T-helper 2 cell treated with Interferon-gamma antibody and Interleukin-4, amounts not matched to agents 100 ng/mL and 5 ng/mL, for 36 hours (primary cell): ENCODE results near the gene CCND2. TPM values are rescaled to one million over a fixed set of nuclear protein-coding genes. Genes with fewer than 3 reads are reported as not detected.
"Not testable (repeated sequence)": the region's sequence is repeated elsewhere in the genome, so short reads cannot be mapped to it uniquely, and the experiment has no call there.

Experiments used
- intact Hi-C: fragments of 100-400 bp; cut with micrococcal nuclease; formaldehyde crosslinking; loops from one replicate; pipeline ENCODE4 v1.15.1; 2023
- total RNA-seq: library from RNA; stranded (reverse); gene quantifications from 2 replicates; pipeline ENCODE4 v1.2.3, GENCODE V29; 2022

CCND2 gene
- total RNA-seq = 787 and 790 TPM in 2 replicates

DNA sequence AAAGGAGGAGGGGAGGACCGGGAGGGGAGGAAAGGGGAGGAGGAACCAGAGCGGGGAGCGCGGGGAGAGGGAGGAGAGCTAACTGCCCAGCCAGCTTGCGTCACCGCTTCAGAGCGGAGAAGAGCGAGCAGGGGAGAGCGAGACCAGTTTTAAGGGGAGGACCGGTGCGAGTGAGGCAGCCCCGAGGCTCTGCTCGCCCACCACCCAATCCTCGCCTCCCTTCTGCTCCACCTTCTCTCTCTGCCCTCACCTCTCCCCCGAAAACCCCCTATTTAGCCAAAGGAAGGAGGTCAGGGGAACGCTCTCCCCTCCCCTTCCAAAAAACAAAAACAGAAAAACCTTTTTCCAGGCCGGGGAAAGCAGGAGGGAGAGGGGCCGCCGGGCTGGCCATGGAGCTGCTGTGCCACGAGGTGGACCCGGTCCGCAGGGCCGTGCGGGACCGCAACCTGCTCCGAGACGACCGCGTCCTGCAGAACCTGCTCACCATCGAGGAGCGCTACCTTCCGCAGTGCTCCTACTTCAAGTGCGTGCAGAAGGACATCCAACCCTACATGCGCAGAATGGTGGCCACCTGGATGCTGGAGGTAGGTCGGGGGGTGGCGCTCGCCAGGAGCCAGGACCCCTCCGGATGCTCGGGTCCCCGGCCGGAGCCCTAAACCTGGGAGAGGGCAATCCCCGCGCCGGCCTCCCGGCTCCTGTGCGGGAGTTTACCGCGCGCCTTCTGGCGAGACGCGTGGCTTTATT lies at the start of gene CCND2:
TSS of gene CCND2 (plus strand) at position 111 of the 744 bp plus-strand sequence. CDS start at position 390, 279 bp downstream.
- intact Hi-C loops = loop anchor here (1.0 to 2.0 kb wide), 3 partner anchors 131 to 377 kb away; no protein-coding TSS in a partner anchor

DNA sequence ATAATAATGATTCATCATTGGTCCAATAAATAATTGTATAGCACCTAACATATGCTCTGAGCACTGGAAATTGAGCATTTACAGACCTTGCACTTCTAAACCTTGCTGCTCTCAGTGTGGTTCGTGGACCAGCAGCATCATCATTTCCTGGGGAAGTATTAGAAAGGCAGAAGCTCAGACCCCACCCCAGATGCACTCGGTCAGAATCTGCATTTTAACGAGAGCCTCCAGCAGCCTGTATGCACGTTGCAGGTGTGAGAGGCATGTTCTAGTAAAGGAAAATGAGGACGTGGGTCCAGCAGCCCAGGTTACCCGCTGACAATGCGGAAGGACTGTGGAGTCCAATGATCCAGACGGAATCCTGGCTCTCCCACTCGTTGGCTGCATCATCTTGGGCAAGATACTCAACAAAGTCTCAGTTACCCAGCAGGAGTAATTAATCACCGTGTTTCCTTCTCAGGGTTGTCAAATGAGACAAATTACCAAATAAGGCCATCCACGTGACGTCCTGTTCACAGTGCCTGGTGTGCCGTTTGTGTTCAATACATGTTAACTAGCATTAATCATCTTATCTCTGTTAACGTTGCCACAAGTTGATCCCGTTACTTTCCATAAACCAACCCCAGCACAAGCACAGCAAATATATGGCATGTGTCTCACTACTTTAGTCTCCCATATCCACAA lies 49.2 kb upstream of the CCND2 start:
- intact Hi-C loops = no loop called here

DNA sequence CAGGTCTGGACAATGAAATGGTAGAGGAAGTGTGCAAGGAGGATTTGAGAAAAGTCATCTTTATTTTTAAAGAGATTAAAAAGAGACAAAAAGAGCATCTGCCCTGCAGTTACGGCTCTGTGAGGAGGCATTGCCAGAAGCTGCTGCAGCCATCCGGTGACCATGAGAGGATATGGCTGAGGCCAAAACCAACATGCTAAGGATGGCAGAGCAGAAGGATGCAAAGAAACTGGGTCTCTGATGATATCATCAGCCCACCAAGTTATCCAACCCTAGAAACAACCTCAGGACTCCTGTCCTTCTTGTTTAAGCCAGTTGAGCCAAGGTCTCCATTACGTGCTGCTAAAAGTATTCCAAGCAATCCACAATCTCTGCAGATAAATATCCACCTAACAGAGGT lies 48.0 kb upstream of the CCND2 start:
- intact Hi-C loops = no loop called here

DNA sequence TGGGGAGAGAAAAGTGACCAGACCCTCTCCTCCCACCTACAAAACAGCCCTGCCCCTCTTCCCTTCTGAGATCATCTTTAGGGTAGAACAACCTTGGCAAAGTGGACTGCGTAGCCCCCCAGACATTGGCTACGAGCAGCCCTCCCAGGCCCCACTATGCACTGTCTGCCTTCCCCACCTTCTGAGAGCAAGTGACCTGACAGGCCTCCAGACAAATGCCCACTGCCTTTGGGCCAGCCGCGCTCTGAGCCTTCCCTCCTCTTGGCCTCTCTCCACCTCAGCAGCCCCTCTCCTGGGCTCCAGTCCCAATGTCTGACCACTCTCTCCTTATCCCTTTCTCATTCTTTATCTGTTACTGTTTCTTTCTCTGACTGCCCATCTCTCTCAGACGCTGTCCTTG lies 46.5 kb upstream of the CCND2 start:
- intact Hi-C loops = no loop called here

DNA sequence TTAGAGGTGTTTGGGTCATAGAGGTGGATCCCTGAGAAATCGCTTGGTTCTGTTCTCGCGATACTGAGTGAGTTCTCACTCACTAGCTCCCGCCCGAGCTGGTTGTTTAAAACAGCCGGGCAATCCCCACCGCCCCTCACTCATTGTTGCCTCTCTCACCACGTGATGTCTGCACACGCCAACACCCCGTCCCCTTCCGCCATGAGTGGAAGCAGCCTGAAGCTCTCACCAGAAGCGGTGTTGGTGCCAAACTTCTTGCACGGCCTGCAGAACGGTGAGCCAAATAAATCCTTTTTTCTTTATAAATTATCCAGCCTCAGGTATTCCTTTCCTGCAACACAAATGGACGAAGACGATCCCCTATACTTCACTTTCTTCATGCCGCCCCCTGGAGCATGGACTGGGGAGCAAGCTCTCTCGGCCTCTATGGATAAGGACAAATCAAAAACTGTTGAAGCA lies 45.4 kb upstream of the CCND2 start:
- intact Hi-C loops = no loop called here

DNA sequence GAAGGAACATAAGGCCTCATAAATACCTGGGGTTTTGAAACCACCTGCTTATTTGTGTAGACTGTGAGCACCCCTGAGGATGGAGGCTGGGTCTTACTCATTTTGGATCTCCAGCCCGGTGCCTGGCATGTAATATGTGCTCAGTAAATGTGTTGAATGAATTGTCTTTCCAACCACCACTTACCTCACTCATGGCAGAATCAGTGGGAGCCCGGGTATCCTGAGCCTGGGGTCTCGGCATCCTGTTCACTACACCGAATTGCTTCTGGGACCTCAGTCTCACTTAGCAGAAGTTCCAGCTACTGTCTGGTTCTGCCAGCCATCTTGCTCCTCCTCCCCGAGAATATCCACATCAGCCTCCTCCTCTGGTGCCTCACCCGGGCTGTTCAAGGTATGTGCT lies 43.0 kb upstream of the CCND2 start:
- intact Hi-C loops = no loop called here

DNA sequence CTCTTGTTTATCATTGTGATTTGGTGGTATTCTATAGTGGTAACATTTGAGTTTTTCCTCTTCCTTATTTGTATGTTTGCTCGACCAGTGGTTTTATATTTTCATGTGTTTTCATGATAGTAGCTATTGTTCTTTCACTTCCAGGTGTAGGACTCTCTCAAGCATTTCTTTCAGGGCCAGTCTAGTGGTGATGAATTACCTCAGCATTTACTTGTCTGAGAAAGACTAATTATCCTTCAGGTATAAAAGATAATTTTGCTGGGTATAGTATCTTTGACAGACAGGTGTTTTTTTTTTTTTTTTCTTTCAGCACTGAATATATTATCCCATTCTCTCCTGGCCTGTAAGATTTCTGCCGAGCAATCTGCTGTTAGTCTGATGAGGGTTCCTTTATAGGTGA lies 35.0 kb upstream of the CCND2 start:
- intact Hi-C loops = no loop called here

DNA sequence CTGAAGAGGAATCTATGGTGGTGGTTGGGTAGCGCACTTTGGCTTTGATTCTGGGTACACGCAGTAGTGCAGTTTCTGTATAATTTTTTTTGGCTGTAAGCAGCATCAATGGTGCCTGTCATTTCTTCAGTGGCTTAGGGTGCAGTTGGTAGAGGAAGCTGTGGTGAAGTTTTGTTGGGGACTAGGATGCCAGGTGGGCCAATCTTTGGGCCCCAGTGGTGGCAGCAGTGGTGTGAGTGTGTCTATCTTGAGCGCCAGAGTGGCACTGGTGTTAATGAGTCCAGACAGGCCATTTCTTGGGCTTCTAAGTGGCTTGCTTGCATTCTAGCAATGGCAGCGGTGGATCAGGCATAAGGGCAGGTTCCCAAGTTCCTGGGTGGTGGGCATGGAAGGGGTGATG lies 33.8 kb upstream of the CCND2 start:
- intact Hi-C loops = no loop called here

DNA sequence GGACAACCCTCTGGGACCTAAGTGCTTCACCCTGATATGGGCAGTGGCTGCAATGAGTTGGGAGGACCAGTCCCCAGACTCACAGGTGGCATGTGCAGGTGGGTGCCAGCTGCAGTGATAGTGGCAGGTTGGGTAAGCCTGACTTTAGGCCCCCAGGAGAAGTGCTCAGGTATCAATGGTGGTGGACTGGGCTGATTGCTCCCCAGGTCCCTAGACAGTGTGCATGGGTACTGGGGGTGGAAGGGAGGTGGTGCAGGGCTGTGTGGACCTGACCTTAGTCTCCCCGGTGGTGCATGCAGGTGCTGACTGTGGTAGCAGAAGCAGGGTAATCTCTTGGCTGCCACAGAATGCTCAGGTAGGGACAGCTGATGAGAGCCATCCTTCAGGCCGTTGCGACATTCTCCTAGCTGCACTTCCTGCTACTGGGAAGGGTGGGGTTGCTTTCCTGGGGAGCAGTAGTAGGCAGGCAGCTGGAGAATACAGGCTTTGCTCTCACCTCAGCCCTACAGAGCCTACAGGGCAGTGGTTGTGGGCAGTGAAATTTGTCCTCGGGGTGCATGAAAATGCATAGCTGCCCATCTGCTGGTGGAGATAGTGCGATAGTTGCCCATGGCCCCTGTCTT lies 33.3 kb upstream of the CCND2 start:
- intact Hi-C loops = no loop called here

DNA sequence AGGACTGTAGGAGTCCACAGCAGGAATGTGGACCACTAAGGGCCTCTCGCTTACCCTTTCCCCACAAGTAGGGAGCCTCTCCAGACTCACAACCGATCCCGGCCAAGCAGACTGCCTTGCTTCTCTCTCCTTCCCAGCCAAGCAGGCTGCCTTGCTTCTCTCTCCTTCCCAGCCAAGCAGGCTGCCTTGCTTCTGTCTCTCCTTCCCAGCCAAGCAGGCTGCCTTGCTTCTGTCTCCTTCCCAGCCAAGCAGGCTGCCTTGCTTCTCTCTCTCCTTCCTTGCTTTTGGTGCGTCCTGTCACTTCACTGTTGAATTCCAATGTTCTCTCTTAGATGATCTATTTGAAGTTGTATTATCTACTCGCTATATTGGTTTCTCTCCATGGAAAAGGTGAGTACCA lies 32.6 kb upstream of the CCND2 start:
- intact Hi-C loops = no loop called here

DNA sequence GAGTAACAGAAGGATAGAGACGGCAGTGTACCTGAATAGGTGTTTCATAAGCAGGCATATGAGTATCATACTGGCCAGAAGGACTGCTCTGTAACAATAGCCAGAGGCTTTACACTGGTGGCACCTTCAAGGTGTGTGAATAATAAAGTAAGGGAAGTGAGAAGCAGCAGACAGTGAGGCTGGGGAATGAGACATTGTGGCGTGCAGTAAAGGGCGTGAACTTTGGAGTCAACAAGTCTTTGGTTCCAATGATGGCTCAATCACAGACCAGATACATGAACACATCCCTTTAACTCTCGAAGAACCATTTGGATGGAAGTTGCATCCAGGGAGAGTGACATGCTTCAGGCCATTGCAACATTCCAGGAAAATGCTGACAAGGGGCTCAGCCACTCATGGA lies 32.0 kb upstream of the CCND2 start:
- intact Hi-C loops = no loop called here

DNA sequence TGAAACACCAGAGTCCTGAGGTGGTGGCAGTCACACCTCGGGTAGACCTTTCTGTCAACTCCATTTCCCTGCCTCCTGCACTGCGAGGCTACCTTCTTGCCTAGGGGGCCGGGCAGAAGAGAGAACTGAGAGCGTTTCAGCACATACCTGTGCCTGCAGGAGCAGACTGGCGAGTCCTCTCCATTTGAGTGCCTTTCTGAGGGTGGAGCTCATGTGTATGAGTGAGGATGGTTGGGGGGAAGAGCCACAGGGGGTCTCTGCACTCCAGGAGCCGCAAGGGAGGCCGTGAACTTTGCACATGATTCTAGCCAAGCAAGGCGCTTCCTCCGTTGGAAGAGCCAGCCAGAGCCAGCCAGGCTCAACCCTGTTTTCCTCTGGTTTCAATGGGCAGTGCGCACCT lies 31.0 kb upstream of the CCND2 start:
- intact Hi-C loops = no loop called here

DNA sequence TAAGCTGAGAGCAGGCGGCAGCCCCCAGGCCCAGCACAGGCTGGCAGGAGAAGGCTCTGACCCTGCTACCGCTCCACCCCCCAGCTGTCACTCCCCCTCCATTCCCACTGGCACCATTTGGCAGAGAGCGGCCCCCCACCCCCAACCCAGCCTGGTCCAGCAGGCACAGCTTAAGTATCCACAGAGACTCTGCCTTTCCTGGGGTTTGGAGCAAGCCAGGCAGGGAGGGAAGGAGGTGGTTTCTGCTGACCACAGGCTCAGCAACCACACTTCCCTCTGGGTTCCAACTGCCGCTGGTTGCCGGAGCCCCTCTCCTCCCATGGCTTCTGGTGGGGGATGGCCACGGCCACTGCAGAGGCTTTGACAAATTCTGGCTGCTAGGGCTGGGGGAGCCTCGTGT lies 30.5 kb upstream of the CCND2 start:
- intact Hi-C loops = no loop called here

DNA sequence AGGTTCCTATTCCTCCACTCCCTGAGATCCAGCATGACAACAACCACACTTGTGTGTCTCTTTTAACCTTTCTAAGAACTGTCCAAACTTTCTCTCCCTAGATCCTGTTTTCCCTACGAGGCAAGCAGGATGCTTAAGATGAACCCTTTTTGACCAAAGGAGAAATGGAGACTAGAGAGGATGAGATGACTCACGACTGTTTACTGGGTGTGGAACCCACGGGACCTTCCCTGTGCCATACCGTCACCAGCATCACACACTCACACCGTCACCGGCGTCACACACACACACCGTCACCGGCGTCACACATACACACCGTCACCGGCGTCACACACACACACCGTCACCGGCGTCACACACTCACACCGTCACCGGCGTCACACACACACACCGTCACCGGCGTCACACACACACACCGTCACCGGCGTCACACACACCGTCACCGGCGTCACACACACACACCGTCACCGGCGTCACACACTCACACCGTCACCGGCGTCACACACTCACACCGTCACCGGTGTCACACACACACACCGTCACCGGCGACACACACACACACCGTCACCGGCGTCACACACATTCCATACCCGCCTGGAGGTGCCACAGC lies 30.0 kb upstream of the CCND2 start:
- intact Hi-C loops = not testable (repeated sequence)

DNA sequence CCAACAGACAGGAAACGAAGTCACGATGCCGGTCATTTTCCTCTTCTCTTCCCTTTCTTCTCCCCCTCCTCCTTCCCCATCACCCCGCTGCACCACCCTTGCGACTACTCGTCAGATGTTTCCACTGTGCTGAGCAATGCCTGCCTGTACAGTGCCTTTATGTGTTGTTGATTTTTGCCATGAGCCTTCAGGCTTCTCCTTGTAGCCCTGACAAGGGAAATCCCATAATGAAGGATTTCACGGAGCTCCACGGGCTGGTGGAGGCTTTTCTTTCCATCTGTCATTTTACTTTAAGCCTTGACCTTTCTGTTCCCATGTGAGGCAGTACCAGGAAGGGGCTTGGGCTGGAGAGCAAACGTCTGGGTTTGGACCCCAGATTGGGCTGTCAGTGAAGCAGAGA lies 28.7 kb upstream of the CCND2 start:
- intact Hi-C loops = no loop called here

DNA sequence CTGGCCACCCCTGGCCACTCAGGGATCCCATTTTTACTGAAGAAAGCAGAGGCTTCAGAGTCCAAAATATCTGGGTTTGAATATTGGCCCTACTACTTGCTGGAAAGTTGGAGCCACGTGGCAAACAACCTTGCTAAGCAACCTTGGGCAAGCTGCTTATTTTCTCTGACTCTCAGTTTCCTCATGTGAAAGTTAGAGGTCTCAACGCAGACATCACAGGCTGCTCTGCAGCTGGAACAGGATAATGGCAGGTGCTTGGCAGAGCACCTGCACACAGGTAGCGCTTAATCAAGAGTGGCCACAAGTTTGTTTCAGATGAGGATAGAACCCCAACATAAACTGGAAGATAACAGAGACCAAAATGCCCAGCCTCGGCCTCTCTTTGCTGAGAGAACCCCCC lies 28.1 kb upstream of the CCND2 start:
- intact Hi-C loops = no loop called here

DNA sequence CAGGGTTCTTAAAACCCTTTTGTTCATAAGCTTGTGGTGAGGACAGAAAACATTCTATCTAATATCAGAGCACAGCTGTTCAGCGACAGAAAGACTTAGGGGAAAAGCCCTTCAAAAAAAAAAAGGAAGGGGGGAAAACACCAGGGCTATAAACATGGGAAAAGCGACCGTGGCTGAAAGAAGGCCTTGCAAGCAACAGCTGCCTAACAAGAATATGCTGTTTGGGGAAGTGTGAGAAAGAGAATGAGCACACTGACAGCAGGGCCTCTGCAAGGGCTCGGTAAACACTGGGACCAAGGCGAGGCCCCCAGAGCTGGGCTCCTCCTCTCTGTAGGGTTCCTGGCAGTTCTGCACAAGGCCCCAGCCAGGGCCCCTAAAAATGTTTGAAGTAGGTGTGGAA lies 27.4 kb upstream of the CCND2 start:
- intact Hi-C loops = no loop called here

DNA sequence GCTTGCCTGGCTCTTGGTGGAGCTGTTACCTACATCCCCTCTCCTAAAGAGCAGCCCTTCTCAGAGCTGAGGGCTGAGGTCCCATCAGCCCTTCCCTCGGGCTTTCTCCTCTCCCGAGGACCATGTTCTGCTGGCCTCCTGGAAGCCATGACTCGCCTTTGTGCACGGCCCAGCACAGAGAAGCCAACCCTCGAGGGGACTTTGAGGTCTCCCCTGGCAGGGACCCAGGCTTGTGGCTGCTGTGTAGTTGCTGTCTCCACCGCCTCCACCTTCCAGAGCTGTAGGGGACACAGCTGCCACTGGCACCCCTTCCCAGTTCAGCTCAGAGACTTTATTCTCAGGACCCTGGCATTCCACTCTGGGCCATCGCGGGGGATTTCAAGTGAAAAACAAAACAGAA lies 22.9 kb upstream of the CCND2 start:
- intact Hi-C loops = no loop called here

DNA sequence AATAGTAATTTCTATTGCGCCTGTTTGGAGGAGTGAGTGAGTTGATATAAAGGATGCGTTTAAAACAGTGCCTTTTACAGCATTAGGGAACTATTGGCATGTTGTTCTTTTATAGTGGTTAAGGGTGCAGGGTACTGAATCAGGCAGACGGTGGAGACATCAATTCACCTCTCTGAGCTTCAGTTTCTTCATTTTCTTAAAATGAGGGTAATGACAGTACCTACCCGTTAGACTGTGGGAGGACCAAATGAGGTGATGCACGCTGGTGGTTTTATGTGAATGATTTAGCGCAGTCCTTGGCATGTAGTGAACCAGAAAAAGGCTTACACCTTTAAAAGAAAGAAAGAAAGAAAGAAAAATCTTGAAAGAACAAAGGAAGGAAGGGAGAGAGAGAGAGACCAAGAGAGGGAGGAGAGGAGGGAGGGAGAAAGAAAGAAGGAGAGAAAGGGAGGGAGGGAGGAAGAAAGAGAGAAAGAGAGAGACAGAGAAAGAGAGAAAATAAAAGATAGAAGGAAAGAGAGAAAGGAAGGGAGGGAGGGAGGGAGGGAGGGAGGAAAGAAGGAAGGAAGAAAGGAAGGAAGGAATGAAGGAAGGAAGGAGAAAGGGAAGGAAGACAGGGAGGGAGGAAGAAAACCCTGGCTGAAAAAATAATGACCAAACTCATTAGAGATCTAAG lies 22.2 kb upstream of the CCND2 start:
- intact Hi-C loops = no loop called here

DNA sequence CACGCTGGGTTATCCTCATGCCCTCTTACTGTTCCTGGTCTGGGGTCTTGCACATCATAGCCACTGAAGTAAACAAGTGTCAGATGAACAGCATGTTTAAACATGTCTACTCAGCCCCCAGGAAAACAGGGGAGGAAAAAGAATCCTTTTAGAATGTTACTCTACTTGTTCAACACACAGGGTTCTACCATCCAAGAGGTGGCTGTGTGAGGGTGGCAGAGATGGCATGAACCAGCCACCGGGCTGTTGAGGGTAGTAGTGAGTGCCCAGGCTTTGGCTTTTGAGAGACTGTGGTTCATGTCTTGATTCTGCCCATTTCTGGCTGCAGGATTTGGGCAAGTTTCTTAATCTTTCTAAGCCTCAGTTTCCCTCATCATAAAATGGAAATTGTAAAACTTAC lies 21.6 kb upstream of the CCND2 start:
- intact Hi-C loops = no loop called here

DNA sequence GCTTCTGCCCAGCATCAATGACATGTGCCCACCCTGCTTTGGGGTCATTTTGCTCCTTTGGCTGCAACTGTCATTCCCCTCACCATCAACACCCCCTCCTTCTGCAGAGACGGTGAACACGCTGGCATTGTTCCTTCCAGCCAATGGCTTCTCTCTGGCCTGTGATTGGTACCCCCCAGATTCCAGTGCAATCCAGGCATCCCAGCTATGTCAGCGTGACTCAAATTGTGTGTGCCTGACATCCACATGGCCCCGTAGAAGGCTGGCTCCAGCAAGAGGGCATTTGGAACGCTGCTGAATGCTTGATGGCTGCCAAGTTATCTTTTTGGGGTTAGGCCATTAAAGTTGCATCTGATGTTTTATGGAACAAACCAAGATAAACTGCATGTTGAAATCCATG lies 21.0 kb upstream of the CCND2 start:
- intact Hi-C loops = no loop called here
